Activated CD8-positive, alpha-beta memory T cell treated with anti-CD3 and anti-CD28 coated beads, Interleukin-2, amount 50 U/mL, for 48 hours (primary cell): ENCODE measurements around the gene TMEM33.

Source experiments
- DNase-seq: peaks from one replicate; pipeline ENCODE4 v3.0.0-alpha.2; 2020

Gene TMEM33

GRCh38 chr4:42008011-42008786 is 73.0 kb downstream of the TMEM33 start:
- DNase-seq: no peak
